NCI-H1694 (cell line): ENCODE measurements around the gene UBE2E1.

Source experiments
- DNase-seq: peaks from one replicate; lab custom pipeline; 2025; lab: John Stamatoyannopoulos, UW

The UBE2E1 gene

DNA sequence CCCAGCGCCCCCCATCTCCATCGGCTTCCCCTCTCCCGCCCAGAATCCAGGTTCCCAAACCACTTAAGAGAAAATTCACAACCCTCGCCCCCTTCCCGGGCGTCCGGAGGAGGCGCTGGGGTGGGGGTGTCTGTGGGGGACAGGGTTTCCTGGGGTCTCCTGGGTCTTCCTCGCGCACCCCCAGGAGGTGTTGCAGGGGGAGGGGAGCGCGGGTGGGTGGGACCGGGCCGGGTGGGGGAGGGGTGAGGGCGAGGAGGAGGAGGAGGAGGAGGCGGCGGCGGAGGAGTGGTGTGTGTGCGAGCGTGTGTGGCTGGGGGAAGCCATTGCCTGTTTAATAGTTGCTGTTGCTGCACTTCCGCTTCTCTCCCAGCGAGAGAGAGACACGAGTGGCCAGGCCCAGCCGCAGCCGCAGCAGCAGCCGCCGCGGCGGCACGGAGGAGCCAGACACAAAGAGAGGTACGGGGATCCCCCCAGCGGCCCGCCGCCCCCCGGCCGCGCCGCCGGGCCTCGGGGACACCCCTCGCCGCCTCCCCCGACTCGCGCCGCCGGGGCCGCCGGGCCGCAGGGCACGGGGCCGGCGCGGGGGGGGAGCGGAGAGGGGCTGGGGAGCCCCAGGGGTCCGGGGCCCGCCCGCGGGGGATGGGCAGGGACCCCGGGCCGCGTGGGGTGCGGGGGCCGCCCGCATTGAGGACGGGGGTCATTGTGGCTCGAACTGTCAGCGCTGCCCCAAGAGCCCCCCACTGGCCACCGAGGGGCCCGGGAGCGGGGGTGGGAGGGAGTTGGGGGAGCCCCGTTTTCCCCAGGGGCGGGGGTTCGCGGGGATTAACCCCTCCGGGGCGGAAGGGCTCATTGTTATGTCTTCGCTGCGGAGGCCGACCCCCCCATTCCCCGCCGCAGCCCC, at the start of gene UBE2E1:
Gene UBE2E1, plus strand, starts transcription at position 323 of the 901 bp plus-strand sequence. CDS start 1,315 bp downstream, outside the sequence.
- no peak for DNase-seq

DNA sequence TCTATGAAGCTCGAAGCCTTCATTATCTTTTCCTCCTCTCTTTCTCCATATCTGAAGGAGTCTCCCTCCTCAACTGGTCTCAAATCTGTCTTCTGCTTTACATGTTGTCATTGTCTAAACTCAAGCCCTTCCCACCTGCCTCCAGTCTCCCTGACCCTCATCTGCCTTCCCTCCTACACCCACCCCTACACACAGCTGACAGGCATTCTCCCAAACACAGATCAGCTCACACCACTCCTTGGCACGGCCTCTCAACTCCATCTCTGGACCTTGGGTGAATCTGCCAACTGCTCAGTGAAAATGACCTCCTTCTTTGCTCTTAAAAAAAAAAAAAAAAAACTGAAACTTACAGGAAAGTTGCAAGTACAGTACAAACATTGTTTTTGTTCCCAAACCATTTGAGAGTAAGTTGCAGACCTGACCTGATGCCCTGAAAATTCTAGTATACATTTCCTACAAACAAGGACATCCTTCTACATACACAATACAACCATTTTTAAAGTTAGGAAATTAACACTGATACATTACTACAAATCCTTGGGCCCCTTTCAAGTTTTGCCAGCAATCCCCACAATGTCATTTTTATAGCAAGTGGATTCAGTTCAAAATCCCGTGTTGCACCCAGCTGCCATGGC, 49.4 kb upstream of the UBE2E1 start:
- no peak for DNase-seq

DNA sequence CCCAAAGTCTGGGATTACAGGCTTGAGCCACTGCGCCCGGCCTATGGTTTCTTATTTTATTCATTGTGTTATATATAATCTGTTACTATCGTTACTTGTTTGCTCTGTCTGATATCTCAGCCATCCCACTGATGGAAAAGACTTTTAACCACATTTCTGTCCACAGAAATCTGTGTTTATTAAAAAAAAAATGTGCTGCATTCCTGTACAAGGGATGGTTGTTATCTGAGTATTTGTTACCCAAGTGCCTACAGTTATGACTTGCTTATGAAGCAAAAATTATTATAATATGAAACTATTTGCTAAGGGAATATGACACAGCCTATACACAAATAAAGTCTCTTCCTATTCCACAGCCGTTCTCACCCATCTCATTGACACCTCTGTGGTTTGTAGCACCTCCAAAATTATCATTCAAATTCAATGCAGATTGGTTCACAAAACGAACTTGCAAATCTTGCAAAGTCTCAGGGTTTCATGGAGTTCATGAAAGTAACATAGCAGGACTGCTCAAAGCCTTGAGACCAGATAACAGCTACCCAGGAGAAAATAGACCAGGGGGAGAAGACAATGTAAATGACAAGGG, 47.4 kb upstream of the UBE2E1 start:
- no peak for DNase-seq

DNA sequence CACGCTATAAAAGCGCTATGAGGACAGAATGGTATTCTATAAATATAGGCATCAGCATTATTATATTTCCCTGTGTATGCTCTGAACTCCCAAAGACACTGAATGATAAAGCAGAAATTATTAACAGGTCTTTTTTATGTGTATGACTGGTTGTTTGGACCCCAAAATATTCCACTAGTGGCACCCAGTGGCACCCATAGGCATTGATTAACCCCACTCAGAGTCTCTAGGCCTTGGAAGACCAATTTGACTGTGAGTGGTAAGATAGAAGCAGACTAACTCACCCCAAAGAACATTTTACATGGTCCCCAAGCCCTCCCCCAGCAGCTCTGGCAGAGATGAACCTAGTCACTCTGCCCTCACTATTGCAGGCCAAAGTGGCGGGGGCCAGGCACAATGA, 45.4 kb upstream of the UBE2E1 start:
- DNase-seq = no peak

DNA sequence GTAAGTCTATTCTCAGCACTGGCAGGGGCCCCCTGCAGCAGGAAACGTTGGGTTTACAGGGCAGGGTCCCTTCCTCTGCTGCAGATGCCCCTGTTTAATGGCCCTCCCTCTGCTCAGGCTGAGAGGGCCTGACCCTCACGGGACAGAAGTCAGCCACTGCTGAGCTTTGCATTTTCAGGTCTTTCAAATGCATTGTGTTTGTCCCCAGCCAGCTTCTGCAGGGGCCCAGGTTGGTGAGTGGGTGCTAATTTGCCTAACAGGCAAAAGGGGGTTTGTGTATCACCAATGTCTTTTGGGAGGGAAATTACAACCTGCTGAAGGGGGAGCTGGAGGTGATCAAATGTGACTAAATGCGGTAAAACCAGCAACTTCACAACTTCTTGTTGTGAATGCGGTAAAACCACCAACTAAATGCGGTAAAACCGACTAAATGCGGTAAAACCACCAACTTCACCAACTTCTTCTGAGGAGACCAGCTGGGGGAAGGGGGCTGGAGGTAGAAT, 44.8 kb upstream of the UBE2E1 start:
- DNase-seq = no peak

DNA sequence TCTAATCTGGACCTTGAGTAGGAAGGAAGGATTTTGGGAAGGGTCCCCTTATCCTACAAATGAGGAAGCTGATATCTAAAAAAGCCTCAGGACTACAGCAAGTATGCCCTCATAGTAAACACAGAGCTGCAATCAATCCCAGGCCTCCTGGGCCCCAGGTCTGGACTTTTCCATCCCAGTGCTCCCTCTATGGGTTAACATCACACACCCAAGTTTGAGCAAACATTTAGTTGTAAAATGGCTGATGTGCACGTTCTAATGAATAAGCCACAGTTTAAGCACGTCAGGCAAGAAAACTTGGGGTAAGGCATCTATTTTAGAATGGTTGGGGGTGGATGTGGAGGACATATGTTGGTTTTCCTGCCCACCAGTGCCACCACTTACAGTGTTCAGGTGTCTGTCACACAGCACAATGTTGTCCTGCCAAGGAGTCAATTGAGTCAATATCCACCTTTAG, 44.3 kb upstream of the UBE2E1 start:
- DNase-seq = no peak

DNA sequence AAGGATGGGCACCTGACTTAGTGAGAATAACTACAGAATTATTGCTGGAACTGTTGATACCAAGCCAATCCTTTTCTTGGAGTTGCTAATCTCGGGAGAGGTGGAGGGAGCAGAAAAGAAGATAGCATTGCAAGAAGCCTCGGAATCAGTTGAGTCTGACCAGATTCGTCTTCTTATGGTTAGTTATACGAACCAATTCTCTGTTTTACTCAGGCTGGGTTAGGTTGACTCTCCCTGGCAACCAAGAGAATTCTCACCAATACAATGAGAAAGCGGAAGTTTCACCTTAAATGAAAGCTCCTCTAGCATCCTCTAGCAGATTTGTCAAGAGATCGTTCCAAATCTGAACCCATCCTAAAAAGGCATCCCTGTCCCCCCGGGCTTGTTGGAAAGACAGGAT, 43.5 kb upstream of the UBE2E1 start:
- DNase-seq = no peak

DNA sequence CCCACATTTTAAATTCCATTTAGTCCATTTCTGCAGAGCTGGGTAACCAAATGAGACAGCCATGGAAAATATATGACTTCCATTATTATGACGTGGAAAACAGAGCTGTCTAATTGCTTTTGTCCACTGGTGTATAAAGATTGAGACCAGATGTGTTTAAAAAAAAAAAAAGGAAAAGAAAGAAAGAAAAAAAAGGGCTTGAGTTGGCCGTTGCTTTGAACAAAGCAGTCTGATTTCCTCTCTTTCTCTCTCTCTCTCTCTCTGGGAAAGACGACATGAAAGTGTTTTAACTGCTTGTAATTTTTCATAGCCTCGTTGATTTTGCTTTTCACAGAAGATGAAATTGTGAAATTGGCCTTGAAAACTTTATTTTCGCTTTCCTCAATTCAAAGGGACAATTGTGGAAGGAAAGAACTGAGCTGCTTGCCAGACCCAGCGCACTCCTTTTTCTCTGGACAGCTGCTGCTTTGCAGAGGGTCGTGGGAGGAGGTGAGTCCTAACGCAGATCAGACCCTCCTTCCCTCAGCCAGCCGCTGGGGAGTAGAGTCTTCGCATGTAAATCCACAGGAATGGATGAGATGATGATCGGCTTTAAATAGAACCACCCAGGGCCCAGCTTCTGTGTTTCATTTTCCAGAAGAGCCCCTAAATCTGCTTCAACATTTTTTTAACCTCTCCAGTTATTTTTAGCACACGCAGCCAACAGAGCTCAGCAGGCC, 42.8 kb upstream of the UBE2E1 start:
- DNase-seq = no peak

DNA sequence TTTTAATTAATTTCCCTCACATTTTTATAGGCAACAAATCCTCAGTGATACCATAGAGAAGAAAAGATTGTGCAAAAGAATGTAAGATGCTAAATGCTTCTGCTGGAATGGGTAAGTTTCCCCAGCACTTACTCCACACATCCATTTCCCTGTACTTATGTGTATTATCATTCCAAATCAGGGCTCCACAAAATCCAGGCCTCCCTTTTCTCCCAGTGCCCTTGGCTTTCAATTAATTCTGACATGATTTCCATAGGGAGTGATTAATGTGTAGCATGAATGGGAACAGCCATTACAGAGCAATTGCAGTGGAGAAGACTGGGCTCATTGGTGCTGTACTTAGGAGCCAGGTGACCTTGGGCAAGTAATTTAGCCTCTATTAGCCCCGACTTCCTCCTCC, 41.3 kb upstream of the UBE2E1 start:
- DNase-seq = no peak

DNA sequence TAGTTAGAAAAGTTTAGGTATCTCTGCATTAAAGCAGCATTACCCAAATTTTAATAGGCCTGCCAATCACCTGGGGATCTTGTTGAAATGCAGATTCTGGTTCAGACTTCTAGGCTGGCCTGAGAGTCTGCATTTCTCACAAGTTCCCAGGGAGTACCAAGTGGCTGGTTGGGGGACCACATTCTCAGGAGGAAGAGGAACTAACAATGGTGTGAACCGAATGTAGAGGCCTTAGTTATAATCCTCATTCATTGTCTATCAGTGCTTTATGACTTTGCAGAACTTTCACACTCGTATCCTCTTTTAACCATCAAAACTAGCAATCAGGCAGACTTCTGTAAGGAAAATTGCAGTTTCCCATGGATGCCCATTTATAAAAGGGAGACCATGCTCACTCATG, 38.2 kb upstream of the UBE2E1 start:
- no peak for DNase-seq

DNA sequence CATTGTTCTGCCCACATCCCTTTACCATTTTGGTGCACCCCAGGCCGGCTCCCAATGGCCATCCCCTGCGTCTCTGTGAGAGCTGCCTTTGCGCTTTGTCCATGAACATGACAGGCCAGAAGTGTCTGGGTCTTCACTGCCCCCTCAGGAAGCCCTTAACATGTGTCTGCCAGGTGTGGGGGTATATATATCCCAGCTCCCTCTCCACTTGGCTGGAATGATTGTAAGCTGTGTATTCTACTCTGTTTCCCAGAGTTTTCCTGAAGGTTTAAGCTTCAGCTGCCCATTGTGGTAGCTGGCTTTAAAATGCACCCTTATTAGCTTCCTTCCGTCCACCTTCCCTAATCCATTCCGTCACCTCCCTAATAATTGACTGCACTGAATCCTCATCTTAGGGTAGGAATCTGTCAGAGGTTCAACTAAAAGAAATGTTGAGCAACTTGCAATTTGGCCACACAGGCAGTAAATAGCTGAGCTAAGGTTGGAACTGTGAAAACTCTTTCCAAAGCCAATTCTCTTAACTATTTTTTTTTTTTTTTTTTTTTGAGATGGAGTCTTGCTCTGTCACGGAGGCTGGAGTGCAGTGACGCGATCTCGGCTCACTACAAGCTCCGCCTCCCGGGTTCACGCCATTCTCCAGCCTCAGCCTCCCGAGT, 30.4 kb upstream of the UBE2E1 start:
- DNase-seq = no peak

DNA sequence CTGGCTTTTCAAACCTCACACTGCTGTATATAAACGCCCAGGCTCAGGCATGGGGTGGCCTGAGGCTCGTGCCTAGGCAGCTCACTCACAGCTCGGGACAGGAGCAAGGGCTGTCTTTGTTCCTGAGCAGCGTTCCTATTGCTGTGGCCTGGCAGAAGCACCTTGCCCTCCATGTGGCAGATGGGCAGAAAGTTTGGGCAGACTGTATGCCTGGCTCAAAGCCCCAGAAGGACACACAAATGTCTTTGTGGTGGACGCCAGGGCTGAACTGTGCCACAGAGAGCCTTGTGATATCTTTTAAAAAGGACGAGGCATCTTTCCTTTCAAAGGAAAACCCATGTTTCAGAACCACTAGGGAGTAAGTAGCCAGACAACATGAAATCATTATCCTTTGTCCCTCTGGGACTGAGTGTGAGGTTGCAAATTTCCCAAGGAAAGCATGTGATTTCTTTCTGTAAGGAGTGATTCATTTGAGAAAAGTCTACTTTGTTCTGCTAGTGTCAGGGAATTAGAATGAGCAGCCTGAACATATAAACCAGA, 29.3 kb upstream of the UBE2E1 start:
- no peak for DNase-seq

DNA sequence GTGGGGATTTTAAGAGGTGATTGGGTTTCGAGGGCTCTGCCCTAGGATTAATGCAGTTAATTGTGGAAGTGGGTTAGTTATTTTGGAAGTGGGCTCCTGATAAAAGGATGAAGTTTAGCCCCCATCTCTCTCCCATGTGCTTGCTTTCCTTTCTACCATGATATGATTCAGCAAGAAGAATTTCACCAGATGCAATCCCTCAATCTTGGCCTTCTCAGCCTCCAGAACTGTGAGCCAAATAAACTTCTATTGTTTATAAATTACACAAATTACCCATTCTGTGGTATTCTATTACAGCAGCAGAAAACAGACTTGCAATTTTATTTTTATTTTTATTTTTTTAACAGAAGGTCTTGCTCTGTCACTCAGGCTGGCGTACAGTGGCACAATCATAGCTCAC, 27.3 kb upstream of the UBE2E1 start:
- DNase-seq = no peak

DNA sequence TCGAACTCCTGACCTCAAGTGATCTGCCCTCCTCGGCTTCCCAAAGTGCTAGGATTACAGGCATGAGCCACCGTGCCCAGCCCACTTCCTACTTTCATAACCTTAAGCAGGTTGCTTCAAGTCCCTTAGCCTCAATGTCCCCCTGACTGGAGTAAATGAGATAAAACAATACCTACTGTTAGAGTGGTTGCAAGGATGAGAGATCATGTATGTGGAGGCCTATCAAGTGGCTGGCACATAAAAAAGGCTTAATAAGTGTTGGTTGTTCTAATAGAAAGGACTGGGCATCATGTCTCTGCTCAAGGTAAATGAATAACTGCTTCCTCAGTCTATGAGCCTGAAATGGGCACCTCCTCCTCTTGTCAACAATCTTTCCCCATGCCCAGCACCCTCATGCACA, 25.9 kb upstream of the UBE2E1 start:
- no peak for DNase-seq

DNA sequence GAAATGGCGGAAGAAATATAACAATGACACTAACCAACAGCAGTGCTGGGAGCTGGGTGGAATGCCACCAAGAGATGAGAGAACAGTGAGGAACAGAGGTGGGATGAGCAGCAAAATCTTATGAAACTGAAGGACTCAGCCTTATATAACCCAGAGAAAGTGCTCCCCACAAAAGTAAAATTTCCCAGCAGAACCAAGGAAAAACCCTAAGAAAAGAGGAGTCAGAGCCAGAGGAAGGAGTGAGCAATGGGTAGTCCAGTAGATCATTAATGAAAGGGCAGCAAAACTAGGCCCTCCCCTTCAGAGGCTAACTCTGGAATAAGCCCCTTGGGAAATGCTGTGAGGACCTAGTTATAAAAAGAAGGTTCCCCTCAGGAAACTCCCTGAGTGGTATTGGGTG, 24.7 kb upstream of the UBE2E1 start:
- DNase-seq = no peak

DNA sequence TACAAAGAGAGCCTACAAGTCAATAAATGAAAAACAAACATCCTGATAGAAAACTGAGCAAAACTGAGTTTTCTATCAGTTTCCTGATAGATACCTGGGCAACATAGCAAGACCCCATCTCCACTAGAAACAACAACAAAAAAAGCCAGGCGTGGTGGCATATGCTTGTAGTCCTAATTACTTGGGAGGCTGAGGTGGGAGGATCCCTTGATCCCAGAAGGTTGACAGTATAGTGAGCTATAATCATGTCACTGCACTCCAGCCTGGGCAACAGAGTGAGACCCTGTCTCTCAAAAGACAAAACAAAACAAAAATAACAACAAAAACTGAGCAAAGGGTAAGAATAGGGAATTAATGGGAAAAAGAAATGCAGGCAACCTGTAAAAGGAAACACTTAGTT, 23.9 kb upstream of the UBE2E1 start:
- no peak for DNase-seq

DNA sequence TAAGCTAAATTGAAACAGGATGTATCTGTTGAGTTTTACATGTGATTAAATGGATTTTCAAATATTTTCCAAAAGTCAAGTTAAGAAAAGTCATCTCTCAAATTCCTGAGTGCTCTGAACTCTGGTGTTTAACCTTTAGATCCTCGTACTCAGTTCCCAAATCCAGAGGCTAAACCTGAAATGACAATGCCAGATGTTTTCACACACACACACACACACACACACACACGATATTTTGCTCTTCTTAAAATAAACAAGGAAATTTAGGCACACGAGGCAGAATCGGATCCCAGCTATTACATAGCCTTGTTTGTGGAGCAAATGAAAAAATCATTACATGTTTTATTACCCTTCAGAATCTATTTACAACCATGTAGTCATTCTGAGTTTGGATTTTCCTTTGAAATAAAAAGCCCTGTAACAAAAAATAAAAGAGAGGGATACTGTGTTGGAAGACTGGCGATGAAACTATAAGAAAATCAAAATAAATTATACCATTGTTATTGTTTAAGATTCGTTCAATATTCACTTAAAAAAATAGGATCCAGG, 20.6 kb upstream of the UBE2E1 start:
- DNase-seq = no peak

DNA sequence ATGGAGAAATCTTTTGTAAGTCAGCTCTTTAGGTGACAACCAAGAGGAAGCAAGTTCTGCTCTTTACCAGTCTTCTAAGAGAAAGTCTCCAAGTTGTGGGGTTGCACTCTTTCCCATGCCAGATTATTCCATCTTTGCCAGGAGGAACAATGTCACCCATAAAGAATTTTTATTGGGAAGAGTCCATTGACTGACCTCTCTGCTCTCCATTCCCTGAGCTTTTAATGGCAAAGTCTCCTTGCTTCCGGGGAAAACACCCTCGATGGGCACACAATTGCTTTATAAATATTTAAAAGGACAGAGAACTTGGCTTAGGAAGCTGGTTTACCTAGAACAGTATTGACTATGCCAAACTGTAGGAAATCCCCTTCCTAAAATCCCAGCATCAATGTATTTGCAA, 19.9 kb upstream of the UBE2E1 start:
- no peak for DNase-seq

DNA sequence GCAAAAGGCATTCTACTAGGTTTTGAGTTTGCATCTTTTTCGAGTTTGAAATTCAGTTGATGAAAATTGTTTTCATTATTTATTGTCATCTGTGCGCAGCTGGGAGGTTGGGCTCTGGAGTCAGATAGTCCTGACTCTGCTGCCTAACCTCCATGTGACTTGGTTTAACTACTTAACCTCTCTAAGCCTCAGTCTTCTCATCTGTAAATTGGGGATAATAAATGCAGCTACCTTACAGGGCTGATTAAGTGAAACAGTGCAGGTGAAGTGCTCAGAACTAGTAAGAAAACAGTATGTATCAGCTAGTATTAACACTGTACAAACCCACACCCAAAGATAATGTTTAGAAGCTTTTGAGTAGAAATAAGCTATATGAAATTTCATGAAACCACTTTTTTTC, 14.1 kb upstream of the UBE2E1 start:
- no peak for DNase-seq

DNA sequence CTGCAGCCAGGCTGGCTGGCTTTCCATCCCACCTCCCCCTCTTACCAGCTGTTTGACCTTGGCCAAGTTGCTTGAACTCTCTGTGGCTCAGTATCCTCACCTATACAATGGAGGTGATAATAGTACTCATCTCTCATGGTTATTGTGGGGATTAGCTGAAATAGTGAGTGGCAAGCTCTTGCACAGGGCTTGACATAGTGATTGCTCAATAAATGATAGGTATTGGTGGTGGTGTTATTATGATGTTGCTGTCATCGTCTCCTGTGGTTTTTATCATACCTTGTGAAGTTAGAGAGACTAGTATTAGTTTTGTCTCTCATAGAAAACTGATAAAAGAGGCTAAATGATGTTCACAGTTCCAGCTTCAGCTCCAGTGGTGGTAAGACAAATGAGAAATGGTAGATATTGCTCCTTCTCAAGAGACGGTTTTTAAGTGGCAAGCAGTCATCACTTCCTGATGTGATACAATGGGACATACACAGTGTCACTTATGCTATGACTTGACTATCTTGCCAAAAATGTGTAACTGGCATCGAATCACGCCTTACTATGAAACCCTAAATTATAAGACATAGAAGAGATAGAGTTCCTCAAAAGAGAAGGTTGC, 12.1 kb upstream of the UBE2E1 start:
- no peak for DNase-seq

DNA sequence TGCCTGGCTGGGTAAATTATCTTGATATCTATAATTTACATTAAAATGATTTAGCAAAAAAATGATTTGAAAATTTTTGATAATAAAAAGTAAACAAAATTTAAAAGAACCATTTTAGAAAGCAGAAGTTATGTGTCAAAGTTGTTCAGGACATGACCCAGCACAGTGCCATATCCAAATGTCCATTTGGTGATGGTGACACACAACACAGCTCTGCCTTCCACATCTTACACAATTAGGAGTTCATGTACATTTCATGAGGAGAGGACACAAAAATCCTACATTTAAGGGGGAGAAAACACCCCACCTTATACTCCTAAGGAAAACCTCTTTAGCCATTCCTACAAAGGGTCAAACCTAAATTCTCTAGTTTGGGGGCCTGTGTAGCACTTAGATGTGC, 10.7 kb upstream of the UBE2E1 start:
- no peak for DNase-seq
